Activated B cell treated with CpG ODN at 0.5 μM for 24 hours (primary cell): Measurements from ENCODE around the gene CDK19. TPM values are rescaled to one million over a fixed set of nuclear protein-coding genes. Genes with fewer than 3 reads are reported as not detected.

Experiments used
- ATAC-seq: fragments of 200-7000 bp; cut with Tn5 transposase; one replicate; pipeline ENCODE4 v1.10.0; 2021; ENCODE audit warnings: low read depth, mild to moderate bottlenecking, moderate library complexity
- CTCF ChIA-PET: fragments of 350-600 bp; sonication (Branson Sonifier 250); formaldehyde crosslinking; loops from one replicate; lab custom pipeline; 2021; ENCODE audit warnings: antibody characterized with exemption; lab: Charles Lee
- POLR2A ChIA-PET: fragments of 350-600 bp; sonication (Branson Sonifier 250); formaldehyde crosslinking; loops from one replicate; lab custom pipeline; 2021; ENCODE audit warnings: antibody characterized with exemption; lab: Charles Lee
- DNase-seq: peaks from one replicate; pipeline ENCODE4 v3.0.0; 2022
- H3K27ac Mint-ChIP-seq: one replicate; pipeline ENCODE4 v1.8.0; 2020; ENCODE audit warnings: mixed read lengths
- H3K27me3 Mint-ChIP-seq: one replicate; pipeline ENCODE4 v1.8.0; 2021; ENCODE audit warnings: mixed read lengths
- H3K36me3 Mint-ChIP-seq: one replicate; pipeline ENCODE4 v1.8.0; 2021; ENCODE audit warnings: low read depth, mixed read lengths
- H3K4me1 Mint-ChIP-seq: one replicate; pipeline ENCODE4 v1.8.0; 2021; ENCODE audit warnings: mixed read lengths
- H3K4me3 Mint-ChIP-seq: one replicate; pipeline ENCODE4 v1.8.0; 2020; ENCODE audit warnings: mild to moderate bottlenecking, mixed read lengths
- H3K9me3 Mint-ChIP-seq: one replicate; pipeline ENCODE4 v1.8.0; 2020; ENCODE audit warnings: mixed read lengths
- CTCF ChIP-seq: fragments of 200-600 bp; IDR thresholded peaks from one replicate; pipeline ENCODE4 v1.8.0; 2022; ENCODE audit warnings: antibody characterized with exemption, mild to moderate bottlenecking
- intact Hi-C: fragments of 100-400 bp; cut with micrococcal nuclease; formaldehyde crosslinking; loops from one replicate; pipeline ENCODE4 v1.15.1; 2024
- total RNA-seq: library from RNA; stranded (reverse); gene quantifications from 2 replicates; pipeline ENCODE4 v1.2.3, GENCODE V29; 2022

The CDK19 gene
- total RNA-seq, 1 donor from 2014 or later: 31.1 TPM

- ATAC-seq: no peak
- DNase-seq: no peak
- POLR2A ChIA-PET: interaction anchor here (1.4 to 3.0 kb wide), 5 partner anchors 132 to 275 kb away, joined by 5 to 32 read pairs (median 16); partner anchors contain the start of genes AMD1, CDK19 and GTF3C6
- Mint-ChIP-seq H3K9me3 (no peaks in the 10 kb centered on the region), H3K36me3 (no peaks in the 10 kb centered on the region), H3K27me3 (no peaks in the 10 kb centered on the region), H3K4me1 (peaks cover 16% of the 10 kb centered on the region), H3K4me3 (no peak overlapping the region), H3K27ac (no peak overlapping the region)
- CTCF ChIA-PET: interaction anchor here (0.9 to 3.6 kb wide), 14 partner anchors 9 to 327 kb away, joined by 3 to 74 read pairs (median 6); partner anchors contain the start of genes AMD1 and CDK19
- intact Hi-C loops: loop anchor here (2.0 to 5.0 kb wide), 2 partner anchors 276 to 1359 kb away; partner anchors contain the start of gene GTF3C6
- TF ChIP-seq CTCF: no peak
Measured at GRCh38 chr6:110683241-110683640, 132.0 kb downstream of the CDK19 start.

- H3K36me3 Mint-ChIP-seq: no peaks in the 10 kb centered on the region
- no peak for DNase-seq
- H3K27ac Mint-ChIP-seq: no peak overlapping the region
- peak; percentile 99 for ATAC-seq
- POLR2A ChIA-PET: interaction anchor here (0.5 to 3.0 kb wide), 11 partner anchors 101 to 299 kb away, joined by 3 to 32 read pairs (median 5); partner anchors contain the start of genes AMD1, CDK19, GTF3C6 and RPF2
- intact Hi-C loops: loop anchor here (1.0 to 5.0 kb wide), 9 partner anchors 132 to 1360 kb away; partner anchors contain the start of genes GTF3C6 and RPF2
- CTCF ChIA-PET: interaction anchor here (0.6 to 5.7 kb wide), 41 partner anchors 8 to 708 kb away, joined by 3 to 77 read pairs (median 4); partner anchors contain the start of genes AMD1, CDK19, GTF3C6 and RPF2
- peaks cover 13% of the 10 kb centered on the region for H3K4me1 Mint-ChIP-seq
- no peak overlapping the region for H3K4me3 Mint-ChIP-seq
- no peaks in the 10 kb centered on the region for H3K9me3 Mint-ChIP-seq
- no peak for TF ChIP-seq CTCF
- H3K27me3 Mint-ChIP-seq: no peaks in the 10 kb centered on the region
Measured at GRCh38 chr6:110682460-110682853, 132.8 kb downstream of the CDK19 start.

- Mint-ChIP-seq H3K27me3 (no peaks in the 10 kb centered on the region), H3K27ac (no peak overlapping the region), H3K36me3 (no peaks in the 10 kb centered on the region), H3K9me3 (no peaks in the 10 kb centered on the region), H3K4me3 (no peak overlapping the region), H3K4me1 (peaks cover 8% of the 10 kb centered on the region)
- DNase-seq (no peak), ATAC-seq (no peak)
- intact Hi-C loops: loop anchor here (1.0 to 5.0 kb wide), 9 partner anchors 132 to 1360 kb away; partner anchors contain the start of genes GTF3C6 and RPF2
- no peak for TF ChIP-seq CTCF
- ChIA-PET POLR2A (interaction anchor here (0.5 to 3.0 kb wide), 12 partner anchors 102 to 1246 kb away, joined by 3 to 32 read pairs (median 4); partner anchors contain the start of genes AMD1, CDK19, GTF3C6 and RPF2), CTCF (interaction anchor here (0.6 to 5.7 kb wide), 40 partner anchors 8 to 709 kb away, joined by 3 to 77 read pairs (median 4); partner anchors contain the start of genes AMD1, CDK19, GTF3C6 and RPF2)
Measured at GRCh38 chr6:110681543-110682459, 133.5 kb downstream of the CDK19 start.

GRCh38 chr6:110676396-110676795 lies 138.9 kb downstream of the CDK19 start:
- ATAC-seq (no peak), DNase-seq (no peak)
- TF ChIP-seq CTCF: no peak
- Mint-ChIP-seq H3K27ac (no peak overlapping the region), H3K36me3 (peaks cover 5% of the 10 kb centered on the region), H3K4me1 (no peaks in the 10 kb centered on the region), H3K27me3 (no peaks in the 10 kb centered on the region), H3K9me3 (no peaks in the 10 kb centered on the region), H3K4me3 (no peak overlapping the region)
- ChIA-PET CTCF (no interaction called here), POLR2A (no interaction called here)
- intact Hi-C loops: no loop called here
